Endothelial cell of umbilical vein (primary cell): ENCODE measurements around the gene RIMBP2. TPM values are rescaled to one million over a fixed set of nuclear protein-coding genes. Genes with fewer than 3 reads are reported as not detected.

Source experiments
- BruUV-seq: library from RNA; stranded (reverse); fragments of 400-500 nt; replicated peaks from 2 replicates; lab custom pipeline; 2021; lab: Mats Ljungman, UMichigan
- CTCF ChIA-PET: fragments of 300-600, 350-600 bp; sonication (Branson Sonifier 250); formaldehyde crosslinking; loops from one replicate; lab custom pipeline; 2021; ENCODE audit warnings: antibody characterized with exemption, inconsistent platforms; lab: Charles Lee
- POLR2A ChIA-PET: fragments of 300-600, 350-600 bp; sonication (Branson Sonifier 250); formaldehyde crosslinking; loops from one replicate; lab custom pipeline; 2021; ENCODE audit warnings: antibody characterized with exemption, inconsistent platforms; lab: Charles Lee
- DNase-seq: peaks from one replicate; pipeline ENCODE4 v3.0.0-alpha.2; 2011; ENCODE audit warnings: low read depth, low spot score
- FAIRE-seq: peaks from 2 replicates; lab custom pipeline; 2011; peaks lifted over from hg19 to GRCh38; lab: Jason Lieb, UNC
- H2AFZ ChIP-seq: 2 replicates; pipeline ENCODE4 v1.6.0; 2012; ENCODE audit warnings: low read depth, low read length, control low read depth, inconsistent platforms
- H3K27ac ChIP-seq: 2 replicates; pipeline ENCODE4 v1.5.1; 2011; ENCODE audit warnings: low read depth, mild to moderate bottlenecking, control low read depth, low read length, moderate library complexity; ENCODE audit not compliant: insufficient read depth
- H3K27me3 ChIP-seq, 2 experiments: 2 replicates each; pipeline versions ENCODE4 v1.6.0 to v1.6.1; 2011; ENCODE audit warnings: low read length in 2 of 2, mixed read lengths in 1 of 2; ENCODE audit not compliant: control insufficient read depth in 2 of 2, insufficient read depth in 2 of 2
- H3K36me3 ChIP-seq, 2 experiments: 2 replicates in 1 of 2; 3 replicates in 1 of 2; pipeline ENCODE4 v1.5.1; 2011; ENCODE audit warnings: low read length in 2 of 2, mild to moderate bottlenecking in 1 of 2, moderate library complexity in 1 of 2; ENCODE audit not compliant: control insufficient read depth in 2 of 2, insufficient read depth in 2 of 2; ENCODE audit errors: extremely low read depth in 1 of 2
- H3K4me1 ChIP-seq: 3 replicates; pipeline ENCODE4 v1.5.1; 2011; ENCODE audit warnings: mild to moderate bottlenecking, low read length; ENCODE audit not compliant: control insufficient read depth, insufficient read depth; ENCODE audit errors: extremely low read depth
- H3K4me2 ChIP-seq: 2 replicates; pipeline ENCODE4 v1.6.1; 2011; ENCODE audit warnings: low read length, control low read depth, mixed read lengths; ENCODE audit not compliant: insufficient read depth
- H3K4me3 ChIP-seq, 3 experiments: fragments of 200-600 bp in 1 of 3; sonication (generic), shearing (Covaris generic) in 1 of 3; replicated peaks in 1 of 3; 2 replicates each; pipeline ENCODE4 v1.5.1; 2011 to 2016; ENCODE audit warnings: control low read depth in 3 of 3, low read length in 3 of 3, mild to moderate bottlenecking in 2 of 3, inconsistent platforms in 1 of 3, low read depth in 1 of 3, moderate library complexity in 1 of 3; ENCODE audit not compliant: insufficient read depth in 1 of 3
- H3K79me2 ChIP-seq: 2 replicates; pipeline ENCODE4 v1.6.0; 2012; ENCODE audit warnings: low read length, inconsistent platforms; ENCODE audit not compliant: control insufficient read depth, insufficient read depth
- H3K9ac ChIP-seq: replicated peaks from 2 replicates; pipeline ENCODE3; 2011; ENCODE audit warnings: low read length, control low read depth; ENCODE audit not compliant: insufficient read depth; ENCODE audit errors: extremely low read depth
- H3K9me1 ChIP-seq: replicated peaks from 3 replicates; pipeline ENCODE4 v1.6.0; 2011; ENCODE audit warnings: mild to moderate bottlenecking, low read length; ENCODE audit not compliant: control insufficient read depth, insufficient read depth; ENCODE audit errors: extremely low read depth
- H3K9me3 ChIP-seq: replicated peaks from 2 replicates; pipeline ENCODE4 v1.5.1; 2012; ENCODE audit warnings: low read length, inconsistent platforms; ENCODE audit not compliant: control insufficient read depth, insufficient read depth
- H4K20me1 ChIP-seq: replicated peaks from 2 replicates; pipeline ENCODE3; 2011; ENCODE audit warnings: mild to moderate bottlenecking, low read length; ENCODE audit not compliant: control insufficient read depth, insufficient read depth; ENCODE audit errors: extremely low read depth
- EZH2 ChIP-seq: IDR thresholded peaks from 2 replicates; pipeline ENCODE4 v1.6.1; 2012; ENCODE audit warnings: borderline replicate concordance, low read depth, mild to moderate bottlenecking, moderate library complexity, low read length, inconsistent platforms; ENCODE audit not compliant: severe bottlenecking
- FOS ChIP-seq: IDR thresholded peaks from 2 replicates; pipeline ENCODE4 v1.6.1; 2011; ENCODE audit warnings: mild to moderate bottlenecking, low read length, moderate library complexity, borderline replicate concordance; ENCODE audit not compliant: insufficient read depth
- GATA2 ChIP-seq: IDR thresholded peaks from 2 replicates; pipeline ENCODE4 v1.7.0; 2011; ENCODE audit warnings: low read depth, mild to moderate bottlenecking, moderate library complexity, mixed read lengths, low read length; ENCODE audit not compliant: insufficient read length, insufficient read depth
- JUN ChIP-seq: IDR thresholded peaks from 2 replicates; pipeline ENCODE4 v1.6.1; 2011; ENCODE audit warnings: borderline replicate concordance, low read depth; ENCODE audit not compliant: insufficient read length, insufficient read depth
- MYC ChIP-seq: IDR thresholded peaks from one replicate; pipeline ENCODE4 v1.6.1; 2011; ENCODE audit warnings: mild to moderate bottlenecking, low read depth, low read length
- POLR2A ChIP-seq: IDR thresholded peaks from 2 replicates; pipeline ENCODE4 v1.6.1; 2012; ENCODE audit warnings: low read depth, mild to moderate bottlenecking, control low read depth, low read length
- POLR2AphosphoS5 ChIP-seq: IDR thresholded peaks from 2 replicates; pipeline ENCODE4 v1.6.1; 2012; ENCODE audit warnings: low read depth, mild to moderate bottlenecking, control low read depth, low read length, moderate library complexity; ENCODE audit not compliant: insufficient read depth
- dilution Hi-C: fragments of 300-500 bp; cut with MboI; formaldehyde crosslinking; loops from one replicate; pipeline ENCODE4 v1.15.0; 2019; ENCODE audit warnings: low sequenced_read_pairs; ENCODE audit not compliant: extremely low pct_ligation_motif_present
- intact Hi-C: fragments of 100-400 bp; cut with micrococcal nuclease; formaldehyde crosslinking; loops from one replicate; pipeline ENCODE4 v1.10.0; 2022
- polyA plus RNA-seq, 4 experiments: library from polyadenylated mRNA; depleted of rRNA in 3 of 4; stranded (reverse) in 3 of 4; unstranded in 1 of 4; fragments of >200 nt; gene quantifications; 2 replicates each; pipeline versions ENCODE4 v1.2.1 to v1.2.3, GENCODE V29; 2011 to 2012; ENCODE audit warnings: missing spikeins in 1 of 4
- total RNA-seq: library from RNA; stranded (reverse); gene quantifications from 2 replicates; pipeline ENCODE4 v1.2.3, GENCODE V29; 2021
- TF ChIP-seq, protein P1 (sequence below): IDR thresholded peaks from 2 replicates; pipeline ENCODE4 v1.6.1; 2011; ENCODE audit not compliant: insufficient read depth, insufficient read length
- TF ChIP-seq, protein P2 (sequence below), 2 donors: IDR thresholded peaks; 1 replicate in 1 of 2; 2 replicates in 1 of 2; pipeline ENCODE4 v1.5.1; 2011; ENCODE audit warnings: low read length in 2 of 2, mild to moderate bottlenecking in 2 of 2, moderate library complexity in 2 of 2, control low read depth in 1 of 2, inconsistent platforms in 1 of 2, low read depth in 1 of 2; ENCODE audit not compliant: insufficient read depth in 1 of 2; ENCODE audit errors: extremely low read depth in 1 of 2

RIMBP2 gene
- total and polyA plus RNA-seq, 2 donors (not counting 3 experiments of a cell fraction or from before 2014, with no cell fraction given), result 0.04 TPM; not detected in 1

DNA sequence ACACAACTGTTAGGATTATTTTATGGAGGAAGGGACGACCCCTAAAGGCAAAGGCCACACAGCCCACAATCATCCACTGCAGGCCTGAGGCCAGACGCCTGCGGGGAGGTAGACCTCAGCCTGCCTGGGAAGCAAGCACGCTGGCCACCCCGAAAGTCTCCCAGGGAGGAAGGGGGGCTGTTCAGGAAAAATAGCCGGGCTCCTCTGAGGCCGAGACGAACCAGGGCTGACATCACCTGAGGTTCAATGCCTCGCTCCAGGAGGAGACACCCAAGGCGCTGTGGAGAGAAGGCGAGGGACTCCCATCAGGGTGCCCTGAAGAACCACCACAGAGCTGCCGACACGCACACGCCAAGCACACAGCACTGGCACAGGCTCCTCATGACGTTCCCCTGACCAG is 251.1 kb downstream of the RIMBP2 start:
- Histone ChIP-seq H3K27ac (no peak overlapping the region), H2AFZ (no peak overlapping the region), H3K36me3 (no peaks in the 10 kb centered on the region), H3K9me1 (no peaks in the 10 kb centered on the region), H3K27me3 (no peaks in the 10 kb centered on the region), H3K4me2 (no peak overlapping the region), H3K79me2 (no peaks in the 10 kb centered on the region), H3K4me1 (no peaks in the 10 kb centered on the region), H3K9ac (no peak overlapping the region), H3K4me3 (no peak overlapping the region), H4K20me1 (no peaks in the 10 kb centered on the region), H3K9me3 (peaks cover 11% of the 10 kb centered on the region)
- dilution Hi-C loops, result no loop called here
- intact Hi-C loops, result no loop called here
- FAIRE-seq (no peak), DNase-seq (no peak)
- ChIA-PET POLR2A (no interaction called here), CTCF (no interaction called here)
- BruUV-seq, result no TSS peak
- no peak for TF ChIP-seq MYC
- no peak for TF ChIP-seq JUN
- TF ChIP-seq, protein P1, sequence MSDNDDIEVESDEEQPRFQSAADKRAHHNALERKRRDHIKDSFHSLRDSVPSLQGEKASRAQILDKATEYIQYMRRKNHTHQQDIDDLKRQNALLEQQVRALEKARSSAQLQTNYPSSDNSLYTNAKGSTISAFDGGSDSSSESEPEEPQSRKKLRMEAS, result no peak
- TF ChIP-seq POLR2A, result no peak
- TF ChIP-seq POLR2AphosphoS5, result no peak
- TF ChIP-seq FOS, result no peak
- no peak for TF ChIP-seq GATA2

DNA sequence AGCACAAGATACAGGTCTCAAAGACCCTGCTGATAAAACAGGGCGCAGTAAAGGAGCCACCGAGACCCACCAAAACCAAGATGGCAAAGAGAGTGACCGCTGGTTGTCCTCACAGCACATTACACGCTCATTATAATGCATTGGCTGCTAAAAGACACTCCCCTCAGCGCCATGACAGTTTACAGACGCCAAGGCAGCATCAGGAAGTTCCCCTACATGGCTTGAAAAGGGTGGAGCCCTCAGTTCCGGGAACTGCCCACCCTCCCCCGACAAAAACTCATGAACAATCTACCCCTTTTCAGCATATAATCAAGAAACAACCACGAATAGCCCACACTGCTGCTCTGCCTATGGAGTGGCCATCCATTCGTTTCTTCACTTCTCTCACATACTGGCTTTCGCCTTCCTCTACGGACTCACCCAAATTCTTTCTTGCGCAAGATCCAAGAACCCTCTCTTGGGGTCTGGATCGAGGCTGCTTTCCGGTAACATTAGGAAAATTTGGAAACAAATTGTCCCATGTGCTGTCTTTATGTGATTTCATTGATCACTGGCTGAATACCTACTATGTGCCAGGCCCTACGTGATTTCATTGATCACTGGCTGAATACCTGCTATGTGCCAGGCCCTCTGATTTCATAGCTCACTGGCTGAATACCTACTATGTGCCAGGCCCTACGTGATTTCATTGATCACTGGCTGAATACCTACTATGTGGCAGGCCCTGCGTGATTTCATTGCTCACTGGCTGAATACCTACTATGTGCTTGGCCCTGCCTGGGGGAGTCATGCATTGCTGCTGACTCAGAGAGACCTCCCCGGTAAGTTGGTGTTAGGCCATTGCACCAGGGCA is 252.1 kb downstream of the RIMBP2 start:
- no TSS peak for BruUV-seq
- H3K4me3 ChIP-seq, result no peak overlapping the region
- ChIA-PET POLR2A (no interaction called here), CTCF (no interaction called here)
- H3K27ac ChIP-seq, result no peak overlapping the region
- no peak for FAIRE-seq
- H4K20me1 ChIP-seq, result no peaks in the 10 kb centered on the region
- no peak overlapping the region for H3K9ac ChIP-seq
- H3K9me3 ChIP-seq, result peaks cover 11% of the 10 kb centered on the region
- TF ChIP-seq POLR2A (no peak), GATA2 (no peak), POLR2AphosphoS5 (no peak), FOS (no peak), JUN (no peak), EZH2 (no peak)
- TF ChIP-seq, protein P2, sequence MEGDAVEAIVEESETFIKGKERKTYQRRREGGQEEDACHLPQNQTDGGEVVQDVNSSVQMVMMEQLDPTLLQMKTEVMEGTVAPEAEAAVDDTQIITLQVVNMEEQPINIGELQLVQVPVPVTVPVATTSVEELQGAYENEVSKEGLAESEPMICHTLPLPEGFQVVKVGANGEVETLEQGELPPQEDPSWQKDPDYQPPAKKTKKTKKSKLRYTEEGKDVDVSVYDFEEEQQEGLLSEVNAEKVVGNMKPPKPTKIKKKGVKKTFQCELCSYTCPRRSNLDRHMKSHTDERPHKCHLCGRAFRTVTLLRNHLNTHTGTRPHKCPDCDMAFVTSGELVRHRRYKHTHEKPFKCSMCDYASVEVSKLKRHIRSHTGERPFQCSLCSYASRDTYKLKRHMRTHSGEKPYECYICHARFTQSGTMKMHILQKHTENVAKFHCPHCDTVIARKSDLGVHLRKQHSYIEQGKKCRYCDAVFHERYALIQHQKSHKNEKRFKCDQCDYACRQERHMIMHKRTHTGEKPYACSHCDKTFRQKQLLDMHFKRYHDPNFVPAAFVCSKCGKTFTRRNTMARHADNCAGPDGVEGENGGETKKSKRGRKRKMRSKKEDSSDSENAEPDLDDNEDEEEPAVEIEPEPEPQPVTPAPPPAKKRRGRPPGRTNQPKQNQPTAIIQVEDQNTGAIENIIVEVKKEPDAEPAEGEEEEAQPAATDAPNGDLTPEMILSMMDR (IDR thresholded peaks at IDR 0.05; ENCODE audit: extremely low read depth in 1 of 2, insufficient read depth in 1 of 2, low read depth in 1 of 2, low read length in 2 of 2), result no peak
- no peaks in the 10 kb centered on the region for H3K79me2 ChIP-seq
- no peaks in the 10 kb centered on the region for H3K9me1 ChIP-seq
- H2AFZ ChIP-seq, result no peak overlapping the region
- H3K4me2 ChIP-seq, result no peak overlapping the region
- dilution Hi-C loops, result no loop called here
- H3K4me1 ChIP-seq, result no peaks in the 10 kb centered on the region
- no peak for DNase-seq
- no peaks in the 10 kb centered on the region for H3K27me3 ChIP-seq
- intact Hi-C loops, result no loop called here
- no peaks in the 10 kb centered on the region for H3K36me3 ChIP-seq
